H9 (cell line): ENCODE measurements around the gene OTUD3. TPM values are rescaled to one million over a fixed set of nuclear protein-coding genes. Genes with fewer than 3 reads are reported as not detected.

Source experiments
- DNase-seq: peaks from one replicate; pipeline ENCODE4 v3.0.0-alpha.2; 2017
- H2AFZ ChIP-seq: one replicate; pipeline ENCODE4 v1.6.1; 2013; ENCODE audit warnings: mild to moderate bottlenecking, low read length, control low read depth, moderate library complexity
- H2AK5ac ChIP-seq: 2 replicates; pipeline ENCODE4 v1.6.1; 2013; ENCODE audit warnings: low read length, control low read depth, mixed read lengths; ENCODE audit not compliant: insufficient read length
- H2BK120ac ChIP-seq: one replicate; pipeline ENCODE4 v1.6.1; 2013; ENCODE audit warnings: low read depth, mild to moderate bottlenecking, low read length, control low read depth, inconsistent platforms; ENCODE audit not compliant: poor library complexity, severe bottlenecking
- H2BK12ac ChIP-seq: 2 replicates; pipeline ENCODE4 v1.6.1; 2013; ENCODE audit warnings: low read length, control low read depth, mixed read lengths, low read depth; ENCODE audit not compliant: insufficient read length
- H2BK15ac ChIP-seq: 2 replicates; pipeline ENCODE4 v1.6.1; 2013; ENCODE audit warnings: low read depth, low read length, control low read depth
- H2BK20ac ChIP-seq: one replicate; pipeline ENCODE4 v1.6.1; 2013; ENCODE audit warnings: low read depth, mild to moderate bottlenecking, low read length, control low read depth, inconsistent platforms; ENCODE audit not compliant: poor library complexity, severe bottlenecking
- H2BK5ac ChIP-seq: 2 replicates; pipeline ENCODE4 v1.6.1; 2013; ENCODE audit warnings: low read length, control low read depth, mixed read lengths; ENCODE audit not compliant: insufficient read length
- H3K14ac ChIP-seq: 2 replicates; pipeline ENCODE4 v1.6.1; 2013; ENCODE audit warnings: low read length, control low read depth; ENCODE audit not compliant: insufficient read depth
- H3K18ac ChIP-seq: 2 replicates; pipeline ENCODE4 v1.6.1; 2013; ENCODE audit warnings: low read depth, mild to moderate bottlenecking, mixed read lengths, low read length, control low read depth; ENCODE audit not compliant: insufficient read length
- H3K23ac ChIP-seq: 2 replicates; pipeline ENCODE4 v1.6.1; 2013; ENCODE audit warnings: low read length, control low read depth, mixed read lengths, low read depth; ENCODE audit not compliant: insufficient read length
- H3K23me2 ChIP-seq: 2 replicates; pipeline ENCODE4 v1.6.1; 2013; ENCODE audit warnings: low read depth, mild to moderate bottlenecking, mixed read lengths, low read length, control low read depth; ENCODE audit not compliant: insufficient read length, poor library complexity, severe bottlenecking
- H3K27ac ChIP-seq: 2 replicates; pipeline ENCODE4 v1.5.1; 2013; ENCODE audit warnings: low read length, control low read depth, mixed read lengths, low read depth; ENCODE audit not compliant: insufficient read length
- H3K27me3 ChIP-seq: 2 replicates; pipeline ENCODE4 v1.6.1; 2013; ENCODE audit warnings: low read length, control low read depth, inconsistent platforms; ENCODE audit not compliant: insufficient read depth
- H3K4ac ChIP-seq: 2 replicates; pipeline ENCODE4 v1.6.1; 2013; ENCODE audit warnings: low read depth, mild to moderate bottlenecking, control low read depth, inconsistent platforms, low read length, moderate library complexity
- H3K4me1 ChIP-seq: 2 replicates; pipeline ENCODE4 v1.6.1; 2013; ENCODE audit warnings: low read length, control low read depth, inconsistent platforms; ENCODE audit not compliant: insufficient read depth
- H3K4me2 ChIP-seq: 2 replicates; pipeline ENCODE4 v1.6.1; 2013; ENCODE audit warnings: low read length, control low read depth, mixed read lengths; ENCODE audit not compliant: insufficient read length, insufficient read depth
- H3K56ac ChIP-seq: 2 replicates; pipeline ENCODE4 v1.6.1; 2013; ENCODE audit warnings: low read depth, mild to moderate bottlenecking, mixed read lengths, low read length, control low read depth; ENCODE audit not compliant: insufficient read length
- H3K79me1 ChIP-seq: 2 replicates; pipeline ENCODE4 v1.6.1; 2013; ENCODE audit warnings: low read depth, mild to moderate bottlenecking, moderate library complexity, low read length, control low read depth, inconsistent platforms; ENCODE audit not compliant: insufficient read depth, poor library complexity, severe bottlenecking
- H3K79me2 ChIP-seq: 2 replicates; pipeline ENCODE4 v1.6.1; 2013; ENCODE audit warnings: low read length, control low read depth, inconsistent platforms; ENCODE audit not compliant: insufficient read depth
- H3K9ac ChIP-seq: 2 replicates; pipeline ENCODE4 v1.6.1; 2013; ENCODE audit warnings: low read length, control low read depth, mixed read lengths; ENCODE audit not compliant: insufficient read length; ENCODE audit errors: extremely low read depth
- H3K9me3 ChIP-seq: one replicate; pipeline ENCODE4 v1.6.1; 2013; ENCODE audit warnings: low read depth, low read length, inconsistent platforms; ENCODE audit not compliant: control insufficient read depth
- H3T11ph ChIP-seq: one replicate; pipeline ENCODE4 v1.6.1; 2013; ENCODE audit warnings: mild to moderate bottlenecking, low read length, control low read depth, inconsistent platforms
- H4K20me1 ChIP-seq: one replicate; pipeline ENCODE4 v1.6.1; 2013; ENCODE audit not compliant: control insufficient read depth, insufficient read length, insufficient read depth
- H4K5ac ChIP-seq: 2 replicates; pipeline ENCODE4 v1.6.1; 2013; ENCODE audit warnings: low read depth, mild to moderate bottlenecking, mixed read lengths, low read length, control low read depth; ENCODE audit not compliant: insufficient read length
- H4K8ac ChIP-seq: replicated peaks from 2 replicates; pipeline ENCODE4 v1.6.1; 2013; ENCODE audit warnings: low read length, control low read depth, mixed read lengths, low read depth; ENCODE audit not compliant: insufficient read length
- H4K91ac ChIP-seq: 2 replicates; pipeline ENCODE4 v1.6.1; 2013; ENCODE audit warnings: low read depth, mild to moderate bottlenecking, moderate library complexity, mixed read lengths, low read length, control low read depth; ENCODE audit not compliant: insufficient read length
- H3K27ac Mint-ChIP-seq, 3 experiments: 2 replicates in 2 of 3; 3 replicates in 1 of 3; pipeline ENCODE4 v1.8.0; 2020 to 2021; ENCODE audit warnings: mixed read lengths in 3 of 3, mild to moderate bottlenecking in 1 of 3, moderate library complexity in 1 of 3
- H3K27me3 Mint-ChIP-seq: 2 replicates; pipeline ENCODE4 v1.8.0; 2021; ENCODE audit warnings: low read depth, mild to moderate bottlenecking, moderate library complexity, mixed read lengths
- H3K36me3 Mint-ChIP-seq, 3 experiments: 2 replicates in 2 of 3; 3 replicates in 1 of 3; pipeline ENCODE4 v1.8.0; 2020 to 2021; ENCODE audit warnings: low read depth in 3 of 3, mixed read lengths in 3 of 3; ENCODE audit not compliant: insufficient read depth in 1 of 3
- H3K4me1 Mint-ChIP-seq, 2 experiments: 2 replicates each; pipeline ENCODE4 v1.8.0; 2020; ENCODE audit warnings: mixed read lengths in 2 of 2
- H3K4me3 Mint-ChIP-seq, 2 experiments: 2 replicates in 1 of 2; 3 replicates in 1 of 2; pipeline ENCODE4 v1.8.0; 2020 to 2021; ENCODE audit warnings: mild to moderate bottlenecking in 2 of 2, mixed read lengths in 2 of 2, moderate library complexity in 1 of 2
- H3K9me3 Mint-ChIP-seq, 2 experiments: 2 replicates in 1 of 2; 3 replicates in 1 of 2; pipeline ENCODE4 v1.8.0; 2020; ENCODE audit warnings: mild to moderate bottlenecking in 2 of 2, mixed read lengths in 2 of 2, moderate library complexity in 1 of 2
- CTCF ChIP-seq: fragments of 200-600 bp; sonication (generic); conservative IDR thresholded peaks from 3 replicates; pipeline ENCODE4 v1.8.0; 2021; ENCODE audit warnings: antibody characterized with exemption, mild to moderate bottlenecking
- WGBS: extraction: QIAGEN DNeasy Blood & Tissue Kit; methylation state at CpG from one replicate; pipeline ENCODE4 v1.1.7; 2013; ENCODE audit warnings: missing lambda C conversion rate, low lambda C conversion rate, mixed read lengths; ENCODE audit not compliant: insufficient read length; ENCODE audit errors: extremely low coverage; 5-methylcytosine and 5-hydroxymethylcytosine counted together
- total RNA-seq: library from RNA; stranded (reverse); gene quantifications from 2 replicates; pipeline ENCODE4 v1.2.1, GENCODE V29; 2021

Gene OTUD3
- total RNA-seq, 1 experiment from 2014 or later = 12.0 TPM

DNA sequence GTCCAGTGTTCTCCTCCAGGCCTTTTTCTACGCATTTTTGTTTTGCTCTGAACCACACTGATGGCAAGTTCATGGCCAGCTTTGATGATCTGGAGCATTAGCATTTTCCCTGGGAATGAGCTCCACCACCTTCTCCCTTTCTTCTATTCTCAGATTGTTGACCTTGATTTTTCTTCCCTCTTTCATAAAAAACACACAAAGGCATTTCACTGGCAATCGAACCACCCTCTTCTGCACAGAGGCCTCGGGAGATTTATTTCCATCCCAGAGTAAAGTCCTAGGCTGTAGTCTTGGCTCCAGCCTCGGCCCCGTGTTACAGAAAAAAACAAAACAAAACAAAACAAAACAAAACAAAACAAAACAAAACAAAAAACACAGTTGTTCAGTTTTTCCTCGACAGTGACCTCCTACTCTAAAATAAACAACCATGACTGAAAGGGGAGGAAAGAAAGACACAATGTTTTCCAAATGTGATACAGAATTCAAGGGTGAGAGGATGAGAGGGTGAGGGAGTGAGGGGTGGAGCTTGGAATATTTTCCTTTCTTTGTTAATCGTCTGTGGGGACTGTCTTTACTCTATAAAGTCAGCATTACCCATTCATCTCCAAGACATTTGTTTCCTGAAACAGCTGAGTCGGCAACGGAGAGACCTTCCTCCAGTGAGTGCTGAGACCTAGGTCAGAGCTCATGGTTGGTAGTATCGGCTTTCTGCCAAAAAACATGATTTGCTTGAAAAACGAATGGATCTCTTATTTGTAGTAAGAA lies 37.3 kb upstream of the OTUD3 start:
- H3K9ac ChIP-seq = no peak overlapping the region
- no peak overlapping the region for H2AFZ ChIP-seq
- no peak overlapping the region for H2BK15ac ChIP-seq
- H4K20me1 ChIP-seq = no peaks in the 10 kb centered on the region
- H4K5ac ChIP-seq = no peak overlapping the region
- H3K4ac ChIP-seq = no peak overlapping the region
- H3K4me1 ChIP-seq = no peaks in the 10 kb centered on the region
- no peak overlapping the region for H3T11ph ChIP-seq
- H2BK120ac ChIP-seq = no peak overlapping the region
- no peak for TF ChIP-seq CTCF
- Mint-ChIP-seq H3K36me3 (no peaks in the 10 kb centered on the region), H3K9me3 (no peaks in the 10 kb centered on the region), H3K4me1 (peaks cover 0 to 9% of the 10 kb centered on the region in 2 experiments; a peak in 2 of 4 replicates), H3K27ac (no peak overlapping the region), H3K27me3 (peaks cover 4% of the 10 kb centered on the region), H3K4me3 (no peak overlapping the region)
- H2AK5ac ChIP-seq = no peak overlapping the region
- H3K4me2 ChIP-seq = no peak overlapping the region
- no peak for DNase-seq
- H3K14ac ChIP-seq = no peak overlapping the region
- WGBS = no CpG with 5 or more reads among the region's 11 CpGs
- no peak overlapping the region for H3K27ac ChIP-seq
- no peak overlapping the region for H3K18ac ChIP-seq
- H3K79me1 ChIP-seq = no peaks in the 10 kb centered on the region
- no peaks in the 10 kb centered on the region for H3K9me3 ChIP-seq
- no peak overlapping the region for H3K23ac ChIP-seq
- no peak overlapping the region for H3K56ac ChIP-seq
- H3K23me2 ChIP-seq = no peaks in the 10 kb centered on the region
- H3K27me3 ChIP-seq = no peaks in the 10 kb centered on the region
- no peak overlapping the region for H2BK12ac ChIP-seq
- H2BK20ac ChIP-seq = no peak overlapping the region
- no peaks in the 10 kb centered on the region for H3K79me2 ChIP-seq
- no peak overlapping the region for H4K8ac ChIP-seq
- no peak overlapping the region for H4K91ac ChIP-seq
- H2BK5ac ChIP-seq = no peak overlapping the region
